D721Med (cell line): ENCODE results near the gene LZTS3.
"Not testable (repeated sequence)": the region's sequence is repeated elsewhere in the genome, so short reads cannot be mapped to it uniquely, and the experiment has no call there.

Experiments
- DNase-seq: peaks from one replicate; pipeline ENCODE4 v3.0.0; 2011; ENCODE audit warnings: low spot score; ENCODE audit not compliant: insufficient read length
- FAIRE-seq: peaks from 2 replicates; lab custom pipeline; 2011; peaks lifted over from hg19 to GRCh38; lab: Jason Lieb, UNC
- TF ChIP-seq, protein P1 (sequence below): IDR thresholded peaks from 2 replicates; pipeline ENCODE4 v1.5.1; 2012; ENCODE audit warnings: mild to moderate bottlenecking, control low read depth; ENCODE audit not compliant: insufficient read depth; ENCODE audit errors: missing control alignments

The LZTS3 gene

GRCh38 chr20:3172933-3173609, at the start of gene LZTS3:
Gene LZTS3 (minus strand): TSS chr20:3173549. CDS start chr20:3167163, 6,386 bp downstream.
- FAIRE-seq (no peak), DNase-seq (peak; percentile 47)
- TF ChIP-seq, protein P1, sequence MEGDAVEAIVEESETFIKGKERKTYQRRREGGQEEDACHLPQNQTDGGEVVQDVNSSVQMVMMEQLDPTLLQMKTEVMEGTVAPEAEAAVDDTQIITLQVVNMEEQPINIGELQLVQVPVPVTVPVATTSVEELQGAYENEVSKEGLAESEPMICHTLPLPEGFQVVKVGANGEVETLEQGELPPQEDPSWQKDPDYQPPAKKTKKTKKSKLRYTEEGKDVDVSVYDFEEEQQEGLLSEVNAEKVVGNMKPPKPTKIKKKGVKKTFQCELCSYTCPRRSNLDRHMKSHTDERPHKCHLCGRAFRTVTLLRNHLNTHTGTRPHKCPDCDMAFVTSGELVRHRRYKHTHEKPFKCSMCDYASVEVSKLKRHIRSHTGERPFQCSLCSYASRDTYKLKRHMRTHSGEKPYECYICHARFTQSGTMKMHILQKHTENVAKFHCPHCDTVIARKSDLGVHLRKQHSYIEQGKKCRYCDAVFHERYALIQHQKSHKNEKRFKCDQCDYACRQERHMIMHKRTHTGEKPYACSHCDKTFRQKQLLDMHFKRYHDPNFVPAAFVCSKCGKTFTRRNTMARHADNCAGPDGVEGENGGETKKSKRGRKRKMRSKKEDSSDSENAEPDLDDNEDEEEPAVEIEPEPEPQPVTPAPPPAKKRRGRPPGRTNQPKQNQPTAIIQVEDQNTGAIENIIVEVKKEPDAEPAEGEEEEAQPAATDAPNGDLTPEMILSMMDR: no peak

DNA sequence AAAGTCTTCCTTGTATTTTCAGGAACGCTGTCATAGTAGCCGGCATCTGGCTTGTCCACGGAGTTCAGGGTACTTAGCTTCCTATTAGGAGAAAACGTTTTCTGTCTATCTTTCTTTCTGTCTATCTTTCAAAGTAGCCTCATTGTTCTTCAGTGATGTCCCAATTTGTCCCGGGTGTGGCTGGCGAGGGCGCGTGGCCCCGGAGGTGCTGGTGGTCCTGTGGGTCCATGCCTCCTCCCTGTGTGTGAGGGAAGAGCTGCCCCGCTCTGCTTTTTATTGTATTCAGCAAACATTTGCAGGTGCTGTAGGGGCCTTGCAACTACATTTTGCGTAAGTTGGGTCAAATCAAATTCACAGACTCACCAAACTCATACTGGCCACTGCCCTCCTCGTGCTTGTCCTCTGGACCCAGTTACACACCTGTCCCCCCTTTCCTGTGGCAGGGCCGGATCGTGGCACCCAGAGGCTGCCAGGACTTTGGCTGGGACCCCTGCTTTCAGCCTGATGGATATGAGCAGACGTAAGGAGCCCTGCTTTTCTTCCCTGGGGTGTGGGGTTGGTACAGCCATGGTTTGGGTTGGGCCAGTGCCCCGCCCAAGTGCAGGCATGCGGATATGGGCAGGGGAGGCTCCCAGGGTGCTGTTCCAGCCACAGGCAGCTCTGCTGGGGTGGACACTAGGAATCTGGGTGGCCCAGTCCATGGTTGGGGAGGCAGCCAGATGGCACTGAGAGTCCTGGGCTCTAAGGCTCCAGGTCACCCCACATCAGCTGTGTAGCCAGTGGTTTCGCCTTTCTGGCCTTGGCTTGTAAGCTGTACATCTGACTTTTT, 48.3 kb upstream of the LZTS3 start:
- no peak for FAIRE-seq
- TF ChIP-seq, protein P1: no peak
- no peak for DNase-seq

GRCh38 chr20:3218307-3218988, 45.1 kb upstream of the LZTS3 start:
- FAIRE-seq: no peak
- peak; percentile 50 for DNase-seq
- TF ChIP-seq, protein P1: peak; percentile 62

- not testable (repeated sequence) for FAIRE-seq, DNase-seq
These were observed 42.1 kb upstream of the LZTS3 start for GRCh38 chr20:3215359-3215917.

DNA sequence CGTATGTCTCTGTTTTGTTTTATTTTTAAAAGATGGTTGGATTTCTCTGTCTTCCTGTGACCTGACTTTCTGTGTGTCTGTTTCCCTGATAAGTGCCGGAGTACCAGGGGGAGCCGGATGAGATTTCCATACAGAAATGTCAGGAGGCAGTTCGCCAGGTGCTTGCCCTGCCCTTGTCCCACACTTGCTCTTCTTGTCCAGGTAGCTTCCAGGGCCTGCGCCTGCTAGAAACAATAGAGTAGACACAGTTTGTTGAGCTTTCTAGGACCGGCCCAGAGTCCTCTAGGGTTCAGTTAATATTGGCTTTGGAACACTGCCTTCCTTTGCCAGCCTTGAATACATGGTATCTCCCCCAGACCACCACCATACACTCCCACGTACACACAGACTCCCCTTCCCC, 39.9 kb upstream of the LZTS3 start:
- no peak for FAIRE-seq
- TF ChIP-seq, protein P1: no peak
- no peak for DNase-seq

DNA sequence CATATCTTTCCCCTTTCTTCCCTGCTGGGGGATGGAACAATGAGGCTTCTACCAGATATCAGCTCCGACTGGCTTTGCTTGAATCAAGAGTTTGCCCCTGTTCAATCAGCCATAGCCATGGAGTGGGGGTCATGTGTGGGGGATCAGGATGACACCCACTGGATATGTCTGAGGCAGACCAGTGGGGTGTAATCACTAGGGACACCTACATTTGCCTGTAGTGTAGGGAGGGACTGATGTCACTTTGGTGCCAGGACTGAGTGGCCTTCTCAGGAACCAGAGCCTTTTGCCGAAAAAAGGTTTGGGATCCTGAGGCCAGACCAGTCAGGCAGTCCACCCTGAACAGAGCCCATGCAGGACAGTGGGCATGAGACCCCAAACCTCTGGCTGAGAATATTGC, 37.0 kb upstream of the LZTS3 start:
- TF ChIP-seq, protein P1: no peak
- no peak for DNase-seq
- FAIRE-seq: no peak

DNA sequence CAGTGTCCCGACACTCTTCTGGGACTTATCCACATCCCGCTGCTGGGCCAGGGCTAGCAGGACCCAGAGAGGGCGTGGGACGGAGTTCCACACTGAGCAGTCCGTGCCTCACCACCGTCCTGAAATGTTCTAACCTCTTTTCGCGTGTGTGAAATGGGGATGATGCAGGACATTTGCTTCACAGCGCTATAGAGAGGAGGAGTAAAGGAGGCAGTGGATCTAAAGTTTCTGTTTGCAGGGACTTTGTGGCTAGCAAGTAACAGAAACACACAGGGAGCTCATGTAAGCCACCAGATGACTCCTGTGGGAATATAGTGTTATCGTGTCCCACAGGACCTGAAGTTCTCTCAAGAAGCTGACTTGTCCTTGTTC, 36.6 kb upstream of the LZTS3 start:
- no peak for DNase-seq
- no peak for FAIRE-seq

More for the DNA sequence above, 36.6 kb upstream of the LZTS3 start:
- TF ChIP-seq, protein P1: no peak
